Measurements from ENCODE around the gene MKLN1. TPM values are rescaled to one million over a fixed set of nuclear protein-coding genes. Genes with fewer than 3 reads are reported as not detected.

The MKLN1 gene
- total and polyA plus RNA-seq, 2 donors = 14.4 to 28.9 TPM

GRCh38 chr7:131517218-131517923 is 189.7 kb downstream of the MKLN1 start:
- Histone ChIP-seq H3K4me1 (ENCODE audit: control insufficient read depth in 2 of 2, insufficient read depth in 2 of 2, low read length in 2 of 2) (peaks cover 4 to 5% of the 10 kb centered on the region in 2 donors), H3K36me3 (ENCODE audit: control insufficient read depth in 2 of 2, insufficient read depth in 2 of 2, low read length in 1 of 2) (no peaks in the 10 kb centered on the region), H3K27ac (ENCODE audit: low read depth in 1 of 2, low read length in 1 of 2) (no peak overlapping the region), H3K9me3 (ENCODE audit: control insufficient read depth in 2 of 2, insufficient read depth in 1 of 2, low read length in 1 of 2) (no peaks in the 10 kb centered on the region), H3K27me3 (ENCODE audit: control insufficient read depth in 2 of 2, insufficient read depth in 1 of 2, low read length in 1 of 2) (no peaks in the 10 kb centered on the region), H3K4me3 (ENCODE audit: low read length in 2 of 2) (no peak overlapping the region)
- WGBS = 96% methylated on average over 19 of the region's 19 CpGs
- no peak for DNase-seq (ENCODE audit: low read depth in 6 of 9, low spot score in 9 of 9)

- Histone ChIP-seq H3K36me3 (ENCODE audit: control insufficient read depth in 2 of 2, insufficient read depth in 2 of 2, low read length in 1 of 2) (no peaks in the 10 kb centered on the region), H3K4me1 (ENCODE audit: control insufficient read depth in 2 of 2, insufficient read depth in 2 of 2, low read length in 2 of 2) (peaks cover 3 to 5% of the 10 kb centered on the region in 2 donors), H3K27me3 (ENCODE audit: control insufficient read depth in 2 of 2, insufficient read depth in 1 of 2, low read length in 1 of 2) (no peaks in the 10 kb centered on the region), H3K9me3 (ENCODE audit: control insufficient read depth in 2 of 2, insufficient read depth in 1 of 2, low read length in 1 of 2) (no peaks in the 10 kb centered on the region), H3K4me3 (ENCODE audit: low read length in 2 of 2) (no peak overlapping the region), H3K27ac (ENCODE audit: low read depth in 1 of 2, low read length in 1 of 2) (no peak overlapping the region)
- WGBS = 96% methylated on average over 11 of the region's 11 CpGs
- DNase-seq (ENCODE audit: low read depth in 6 of 9, low spot score in 9 of 9) = no peak
Measured at GRCh38 chr7:131518626-131519025, 190.9 kb downstream of the MKLN1 start.

GRCh38 chr7:131521651-131522163 is 194.0 kb downstream of the MKLN1 start:
- DNase-seq (ENCODE audit: low read depth in 6 of 9, low spot score in 9 of 9) = no peak
- no peak overlapping the region for H3K4me3 ChIP-seq (ENCODE audit: low read length in 2 of 2)

GRCh38 chr7:131522325-131522930 is 194.8 kb downstream of the MKLN1 start:
- Histone ChIP-seq H3K4me3 (ENCODE audit: low read length in 2 of 2) (no peak overlapping the region), H3K27ac (ENCODE audit: low read depth in 1 of 2, low read length in 1 of 2) (no peak overlapping the region)
- WGBS = 83% methylated on average over 11 of the region's 11 CpGs

More at GRCh38 chr7:131521651-131522163, 194.0 kb downstream of the MKLN1 start:
- H3K9me3 ChIP-seq (ENCODE audit: control insufficient read depth in 2 of 2, insufficient read depth in 1 of 2, low read length in 1 of 2) = no peaks in the 10 kb centered on the region
- 90% methylated on average over 7 of the region's 7 CpGs for WGBS
- no peak overlapping the region for H3K27ac ChIP-seq (ENCODE audit: low read depth in 1 of 2, low read length in 1 of 2)
- H3K27me3 ChIP-seq (ENCODE audit: control insufficient read depth in 2 of 2, insufficient read depth in 1 of 2, low read length in 1 of 2) = no peaks in the 10 kb centered on the region
- H3K36me3 ChIP-seq (ENCODE audit: control insufficient read depth in 2 of 2, insufficient read depth in 2 of 2, low read length in 1 of 2) = no peaks in the 10 kb centered on the region
- peaks cover 3 to 5% of the 10 kb centered on the region in 2 donors for H3K4me1 ChIP-seq (ENCODE audit: control insufficient read depth in 2 of 2, insufficient read depth in 2 of 2, low read length in 2 of 2)

GRCh38 chr7:131524115-131524514 is 196.4 kb downstream of the MKLN1 start:
- Histone ChIP-seq H3K9me3 (ENCODE audit: control insufficient read depth in 2 of 2, insufficient read depth in 1 of 2, low read length in 1 of 2) (no peaks in the 10 kb centered on the region), H3K4me3 (ENCODE audit: low read length in 2 of 2) (no peak overlapping the region), H3K4me1 (ENCODE audit: control insufficient read depth in 2 of 2, insufficient read depth in 2 of 2, low read length in 2 of 2) (peaks cover 3 to 5% of the 10 kb centered on the region in 2 donors), H3K36me3 (ENCODE audit: control insufficient read depth in 2 of 2, insufficient read depth in 2 of 2, low read length in 1 of 2) (no peaks in the 10 kb centered on the region), H3K27ac (ENCODE audit: low read depth in 1 of 2, low read length in 1 of 2) (no peak overlapping the region), H3K27me3 (ENCODE audit: control insufficient read depth in 2 of 2, insufficient read depth in 1 of 2, low read length in 1 of 2) (no peaks in the 10 kb centered on the region)
- DNase-seq (ENCODE audit: low read depth in 6 of 9, low spot score in 9 of 9) = no peak
- WGBS = 50% methylated on average over 2 of the region's 2 CpGs

More at GRCh38 chr7:131522325-131522930, 194.8 kb downstream of the MKLN1 start:
- no peaks in the 10 kb centered on the region for H3K27me3 ChIP-seq (ENCODE audit: control insufficient read depth in 2 of 2, insufficient read depth in 1 of 2, low read length in 1 of 2)
- H3K9me3 ChIP-seq (ENCODE audit: control insufficient read depth in 2 of 2, insufficient read depth in 1 of 2, low read length in 1 of 2) = no peaks in the 10 kb centered on the region
- peak in 1 of 9 donors; percentile 38 for DNase-seq (ENCODE audit: low read depth in 6 of 9, low spot score in 9 of 9)
- H3K4me1 ChIP-seq (ENCODE audit: control insufficient read depth in 2 of 2, insufficient read depth in 2 of 2, low read length in 2 of 2) = peaks cover 3 to 5% of the 10 kb centered on the region in 2 donors
- H3K36me3 ChIP-seq (ENCODE audit: control insufficient read depth in 2 of 2, insufficient read depth in 2 of 2, low read length in 1 of 2) = no peaks in the 10 kb centered on the region

GRCh38 chr7:131524703-131525102 is 197.0 kb downstream of the MKLN1 start:
- Histone ChIP-seq H3K27ac (ENCODE audit: low read depth in 1 of 2, low read length in 1 of 2) (no peak overlapping the region), H3K27me3 (ENCODE audit: control insufficient read depth in 2 of 2, insufficient read depth in 1 of 2, low read length in 1 of 2) (no peaks in the 10 kb centered on the region), H3K9me3 (ENCODE audit: control insufficient read depth in 2 of 2, insufficient read depth in 1 of 2, low read length in 1 of 2) (no peaks in the 10 kb centered on the region)

GRCh38 chr7:131525820-131526219 is 198.1 kb downstream of the MKLN1 start:
- H3K9me3 ChIP-seq (ENCODE audit: control insufficient read depth in 2 of 2, insufficient read depth in 1 of 2, low read length in 1 of 2) = no peaks in the 10 kb centered on the region
- no peaks in the 10 kb centered on the region for H3K27me3 ChIP-seq (ENCODE audit: control insufficient read depth in 2 of 2, insufficient read depth in 1 of 2, low read length in 1 of 2)
- H3K36me3 ChIP-seq (ENCODE audit: control insufficient read depth in 2 of 2, insufficient read depth in 2 of 2, low read length in 1 of 2) = no peaks in the 10 kb centered on the region
- H3K4me1 ChIP-seq (ENCODE audit: control insufficient read depth in 2 of 2, insufficient read depth in 2 of 2, low read length in 2 of 2) = peaks cover 3 to 5% of the 10 kb centered on the region in 2 donors
- 94% methylated on average over 2 of the region's 2 CpGs for WGBS
- no peak overlapping the region for H3K4me3 ChIP-seq (ENCODE audit: low read length in 2 of 2)
- no peak overlapping the region for H3K27ac ChIP-seq (ENCODE audit: low read depth in 1 of 2, low read length in 1 of 2)
- DNase-seq (ENCODE audit: low read depth in 6 of 9, low spot score in 9 of 9) = no peak

More at GRCh38 chr7:131524703-131525102, 197.0 kb downstream of the MKLN1 start:
- DNase-seq (ENCODE audit: low read depth in 6 of 9, low spot score in 9 of 9) = no peak
- Histone ChIP-seq H3K4me1 (ENCODE audit: control insufficient read depth in 2 of 2, insufficient read depth in 2 of 2, low read length in 2 of 2) (peaks cover 3 to 5% of the 10 kb centered on the region in 2 donors), H3K36me3 (ENCODE audit: control insufficient read depth in 2 of 2, insufficient read depth in 2 of 2, low read length in 1 of 2) (no peaks in the 10 kb centered on the region), H3K4me3 (ENCODE audit: low read length in 2 of 2) (no peak overlapping the region)

GRCh38 chr7:131527456-131527855 is 199.8 kb downstream of the MKLN1 start:
- Histone ChIP-seq H3K27me3 (ENCODE audit: control insufficient read depth in 2 of 2, insufficient read depth in 1 of 2, low read length in 1 of 2) (no peaks in the 10 kb centered on the region), H3K27ac (ENCODE audit: low read depth in 1 of 2, low read length in 1 of 2) (no peak overlapping the region), H3K9me3 (ENCODE audit: control insufficient read depth in 2 of 2, insufficient read depth in 1 of 2, low read length in 1 of 2) (no peaks in the 10 kb centered on the region), H3K36me3 (ENCODE audit: control insufficient read depth in 2 of 2, insufficient read depth in 2 of 2, low read length in 1 of 2) (no peaks in the 10 kb centered on the region), H3K4me1 (ENCODE audit: control insufficient read depth in 2 of 2, insufficient read depth in 2 of 2, low read length in 2 of 2) (peaks cover 2% of the 10 kb centered on the region in 2 donors), H3K4me3 (ENCODE audit: low read length in 2 of 2) (no peak overlapping the region)
- no peak for DNase-seq (ENCODE audit: low read depth in 6 of 9, low spot score in 9 of 9)
- WGBS = 33% methylated on average over 4 of the region's 4 CpGs

GRCh38 chr7:131529179-131529578 is 201.5 kb downstream of the MKLN1 start:
- no peak for DNase-seq (ENCODE audit: low read depth in 6 of 9, low spot score in 9 of 9)
- Histone ChIP-seq H3K9me3 (ENCODE audit: control insufficient read depth in 2 of 2, insufficient read depth in 1 of 2, low read length in 1 of 2) (no peaks in the 10 kb centered on the region), H3K27me3 (ENCODE audit: control insufficient read depth in 2 of 2, insufficient read depth in 1 of 2, low read length in 1 of 2) (no peaks in the 10 kb centered on the region), H3K36me3 (ENCODE audit: control insufficient read depth in 2 of 2, insufficient read depth in 2 of 2, low read length in 1 of 2) (no peaks in the 10 kb centered on the region), H3K27ac (ENCODE audit: low read depth in 1 of 2, low read length in 1 of 2) (no peak overlapping the region), H3K4me3 (ENCODE audit: low read length in 2 of 2) (no peak overlapping the region), H3K4me1 (ENCODE audit: control insufficient read depth in 2 of 2, insufficient read depth in 2 of 2, low read length in 2 of 2) (no peaks in the 10 kb centered on the region)
- WGBS = 76% methylated on average over 3 of the region's 3 CpGs

All from thymus (tissue), 11 donors.